Activated CD4-positive, alpha-beta T cell treated with anti-CD3 and anti-CD28 coated beads for 1 hour (primary cell): ENCODE results near the gene GALNT9.
"Not testable (repeated sequence)": the region's sequence is repeated elsewhere in the genome, so short reads cannot be mapped to it uniquely, and the experiment has no call there.

ENCODE experiments used
- DNase-seq: peaks from one replicate; pipeline ENCODE4 v3.0.0-alpha.2; 2020

Gene GALNT9

DNA sequence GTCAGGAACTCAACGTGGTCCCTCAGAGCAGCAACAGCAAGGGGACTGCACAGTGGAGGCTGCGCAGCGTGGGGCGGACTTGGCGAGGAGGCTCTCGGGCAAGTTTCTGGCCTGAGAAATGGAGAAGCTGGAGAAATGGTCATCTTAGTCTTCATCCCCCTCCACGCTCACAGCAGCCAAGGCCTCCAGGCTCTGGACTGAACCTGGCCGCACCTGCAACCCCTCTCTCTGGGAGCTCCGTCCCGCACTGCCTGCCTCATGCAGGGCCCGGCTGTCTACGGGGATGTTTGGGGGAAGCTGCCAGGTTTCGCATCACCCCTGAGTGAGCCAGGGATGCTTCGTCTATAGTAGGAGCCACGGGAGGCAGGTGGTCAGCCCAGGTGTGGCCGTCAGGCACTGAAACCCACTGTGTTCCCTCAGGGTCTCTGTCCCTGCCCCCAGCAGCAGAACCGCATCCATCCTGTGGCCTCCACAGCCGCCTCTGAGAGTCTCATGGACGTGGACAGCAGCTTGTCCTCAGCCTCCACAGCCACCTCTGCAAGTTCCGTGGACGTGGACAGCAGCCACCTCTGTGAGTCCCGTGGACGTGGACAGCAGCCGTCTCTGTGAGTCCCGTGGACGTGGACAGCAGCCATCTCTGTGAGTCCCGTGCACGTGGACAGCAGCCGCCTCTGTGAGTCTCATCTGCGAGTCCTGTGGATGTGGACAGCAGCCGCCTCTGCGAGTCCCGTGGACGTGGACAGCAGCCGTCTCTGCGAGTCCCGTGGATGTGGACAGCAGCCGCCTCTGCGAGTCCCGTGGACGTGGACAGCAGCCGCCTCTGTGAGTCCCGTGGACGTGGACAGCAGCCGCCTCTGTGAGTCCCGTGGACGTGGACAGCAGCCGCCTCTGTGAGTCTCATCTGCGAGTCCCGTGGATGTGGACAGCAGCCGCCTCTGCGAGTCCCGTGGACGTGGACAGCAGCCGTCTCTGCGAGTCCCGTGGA lies 29.1 kb upstream of the GALNT9 start:
- DNase-seq = not testable (repeated sequence)

DNA sequence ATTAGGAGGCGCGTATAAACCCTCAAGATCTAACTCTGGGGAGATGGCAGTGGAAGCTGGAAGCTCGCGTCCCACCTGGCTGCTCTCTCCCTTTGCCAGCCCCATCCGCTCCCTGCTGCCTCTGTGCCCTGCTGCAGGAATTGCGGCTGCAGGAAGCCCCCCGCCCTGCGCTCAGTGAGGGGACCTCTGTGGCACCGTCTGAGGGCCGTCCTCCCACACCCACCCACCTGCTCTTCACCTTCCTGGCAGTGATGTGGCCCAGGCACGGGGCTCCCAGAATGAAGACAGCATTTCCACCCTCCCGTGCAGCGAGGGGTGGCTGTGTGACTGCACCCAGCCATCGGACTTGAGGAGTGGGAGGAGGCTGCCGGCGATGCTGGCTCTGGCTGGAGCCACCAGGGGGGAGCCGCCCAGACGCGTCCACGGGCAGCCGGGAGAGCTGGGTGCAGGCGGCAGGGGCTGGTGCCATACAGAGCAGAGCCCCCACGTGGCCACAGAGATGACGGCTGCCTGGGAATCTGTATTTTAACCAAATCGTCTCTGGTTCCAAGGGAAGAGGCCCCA lies 28.3 kb upstream of the GALNT9 start:
- no peak for DNase-seq

DNA sequence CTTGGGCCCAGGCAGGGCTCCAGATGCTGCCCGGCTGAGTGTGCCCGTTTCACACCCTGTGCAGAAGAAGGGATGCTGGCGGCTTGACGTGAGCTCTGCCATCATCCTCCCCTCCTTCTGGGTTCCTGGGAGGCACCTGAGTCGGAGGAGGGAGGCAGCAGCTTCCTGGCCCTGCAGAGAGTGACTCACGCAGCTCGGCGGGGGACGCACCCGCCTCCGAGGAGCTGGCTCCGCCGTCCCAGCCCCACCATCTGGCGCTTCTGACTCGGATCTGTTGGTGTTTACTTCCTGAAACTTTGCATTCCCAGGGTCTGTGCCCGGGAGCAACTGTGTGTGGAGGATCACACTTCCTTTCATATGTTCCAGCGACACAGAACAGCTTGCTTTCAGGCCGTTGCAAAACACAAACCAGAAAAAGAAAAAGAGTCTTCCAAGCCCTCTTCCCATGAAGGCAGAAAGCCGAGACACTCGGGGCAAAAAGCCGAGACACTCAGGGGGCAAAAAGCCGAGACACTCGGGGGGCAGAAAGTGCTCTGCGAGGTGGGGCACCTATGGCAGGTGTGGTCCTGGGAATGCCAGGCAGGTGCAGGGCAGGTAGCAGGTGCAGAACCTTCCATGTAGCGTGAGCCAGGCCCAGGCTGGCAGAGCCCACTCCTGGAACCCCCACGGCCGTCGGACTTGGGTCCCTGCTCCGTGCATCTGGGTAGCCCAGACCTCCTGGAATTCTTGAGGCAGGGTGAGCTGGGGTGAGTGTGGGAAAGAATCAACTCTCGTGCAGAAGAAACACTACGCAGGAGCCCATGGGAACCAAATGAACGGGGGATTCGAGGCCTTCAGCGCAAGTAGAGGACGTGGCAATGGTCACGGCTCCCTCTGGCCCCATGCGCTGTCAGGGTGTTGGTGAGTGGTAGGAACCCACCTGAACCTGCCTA lies 27.6 kb upstream of the GALNT9 start:
- DNase-seq = no peak

DNA sequence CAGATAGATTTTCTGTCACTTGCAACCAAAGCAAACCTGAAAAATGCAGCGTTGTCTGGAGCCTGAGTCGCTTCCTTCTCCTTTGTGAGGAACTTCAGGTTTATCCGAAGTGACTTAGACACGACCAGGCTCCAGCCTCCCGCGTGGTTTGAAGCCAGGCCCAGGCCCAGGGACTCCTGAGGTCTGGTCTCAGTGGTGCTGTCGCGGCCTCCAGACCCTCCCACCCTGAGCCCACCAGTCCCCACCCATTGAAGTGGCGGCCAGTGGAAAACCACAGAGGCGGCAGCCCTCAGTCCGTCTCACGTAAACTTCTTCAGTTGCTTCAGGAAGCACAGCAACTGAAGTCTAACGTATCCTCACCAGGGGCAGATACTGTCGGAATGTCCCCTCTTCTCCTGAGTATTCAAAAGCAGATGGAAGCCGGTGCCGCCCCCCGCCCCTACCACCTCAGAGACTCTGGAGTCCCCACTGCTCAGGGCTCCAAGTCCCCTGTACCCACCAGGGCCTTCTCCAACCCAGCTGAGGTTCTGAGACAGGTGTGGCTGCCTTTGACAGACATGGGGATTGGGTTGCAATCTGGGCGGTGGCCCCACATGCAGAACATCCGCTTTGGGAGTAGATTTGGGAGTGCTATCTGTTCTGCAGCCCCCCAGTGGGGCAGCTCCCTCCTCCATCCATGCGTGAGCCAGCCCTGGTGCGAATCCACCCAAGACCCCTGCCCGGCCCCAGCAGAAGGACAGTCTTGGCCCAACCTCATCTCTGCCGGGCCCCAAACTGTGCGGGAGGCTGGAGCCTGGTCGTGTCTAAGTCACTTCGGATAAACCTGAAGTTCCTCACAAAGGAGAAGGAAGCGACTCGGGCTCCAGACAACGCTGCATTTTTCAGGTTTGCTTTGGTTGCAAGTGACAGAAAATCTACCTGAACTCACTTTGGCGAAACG lies 26.6 kb upstream of the GALNT9 start:
- no peak for DNase-seq

DNA sequence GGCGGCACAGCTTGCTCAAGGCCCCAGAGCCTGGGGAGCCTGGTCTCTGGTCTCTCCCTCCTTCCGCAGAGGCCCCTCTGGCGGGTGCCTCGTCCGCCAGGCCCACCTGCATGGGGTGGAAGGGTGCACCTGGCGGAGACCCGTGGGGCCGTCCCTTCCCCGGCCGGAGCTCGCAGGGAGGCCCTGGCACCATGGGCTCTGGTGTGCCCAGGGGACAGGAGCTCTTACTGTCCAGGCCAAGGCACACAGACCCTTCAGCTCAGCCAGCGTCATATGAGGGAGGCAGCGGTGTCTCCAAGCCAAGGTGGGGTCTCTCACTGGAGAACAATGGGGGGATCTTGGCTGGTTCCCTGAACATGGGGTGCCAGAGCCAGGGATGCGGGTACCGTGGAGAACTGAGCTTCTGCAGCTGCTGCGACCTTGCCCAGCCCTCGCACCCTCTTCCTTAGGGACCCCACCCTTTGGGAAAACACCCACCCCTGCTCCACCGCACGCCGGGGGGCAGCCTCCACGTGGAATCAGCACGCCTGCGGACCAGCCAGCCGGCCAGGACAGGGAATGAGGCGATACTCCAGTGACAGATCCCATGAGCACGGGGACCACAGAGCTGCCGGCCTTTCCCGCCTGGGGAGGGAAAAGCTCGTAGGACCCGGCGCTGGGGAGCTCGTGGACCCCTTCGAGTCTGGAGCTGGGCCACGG lies 25.7 kb upstream of the GALNT9 start:
- DNase-seq = no peak

DNA sequence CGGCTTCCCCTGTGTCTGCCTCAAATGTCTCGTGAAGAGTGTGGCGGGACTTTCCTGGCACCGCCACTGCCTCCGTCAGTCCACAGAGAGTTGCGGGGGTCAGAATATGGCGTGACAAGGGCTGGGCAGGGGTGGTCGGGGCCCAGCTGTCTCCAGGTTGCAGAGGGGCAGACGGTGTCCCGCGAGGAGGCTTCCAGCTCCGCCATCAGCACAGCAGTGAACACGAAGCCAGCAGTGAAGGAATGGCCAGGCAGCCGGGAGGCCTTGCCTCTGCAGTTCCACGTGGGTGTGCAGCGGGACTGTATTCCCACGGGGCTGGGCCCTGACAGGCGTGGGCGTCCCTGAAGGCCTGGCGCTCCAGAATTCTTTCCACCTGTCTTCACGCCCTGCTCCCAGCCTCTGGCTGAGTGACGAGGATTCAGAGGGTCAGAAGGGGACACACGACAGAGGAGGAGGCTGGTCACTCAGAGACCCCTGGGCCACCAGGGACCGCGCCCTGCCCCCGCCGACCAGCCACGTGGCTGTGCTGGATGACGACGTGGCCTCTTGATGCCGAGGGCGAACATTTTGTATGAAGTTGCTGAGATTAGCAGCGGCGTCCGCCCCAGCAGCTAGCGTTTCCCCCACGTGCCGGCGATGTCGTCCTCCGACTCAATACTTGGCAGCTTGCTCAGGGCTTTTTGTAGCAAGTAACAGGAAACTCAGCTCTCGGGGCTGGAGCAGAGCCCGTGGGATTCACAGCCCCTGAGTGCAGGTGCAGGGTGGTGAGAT lies 25.0 kb upstream of the GALNT9 start:
- DNase-seq = no peak

DNA sequence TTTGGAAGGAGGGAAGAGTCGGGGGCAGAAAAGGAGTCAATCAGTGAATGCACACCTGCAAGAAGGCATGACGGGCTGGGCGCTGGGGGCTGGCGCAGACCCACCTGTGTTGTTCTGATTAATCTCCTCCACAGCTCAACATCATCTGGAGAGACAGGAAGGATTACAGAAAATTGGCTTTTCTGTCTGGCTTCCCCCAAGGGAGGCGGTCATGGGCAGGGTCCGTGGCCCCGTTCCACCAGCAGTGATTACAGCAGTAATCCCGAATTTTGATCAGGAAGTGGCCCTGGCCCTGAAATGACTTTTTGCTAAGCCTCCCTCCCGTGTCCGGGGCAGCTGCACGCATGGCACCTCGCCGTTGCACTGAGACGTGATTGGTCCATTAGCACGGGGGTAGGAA lies 24.4 kb upstream of the GALNT9 start:
- DNase-seq = no peak

DNA sequence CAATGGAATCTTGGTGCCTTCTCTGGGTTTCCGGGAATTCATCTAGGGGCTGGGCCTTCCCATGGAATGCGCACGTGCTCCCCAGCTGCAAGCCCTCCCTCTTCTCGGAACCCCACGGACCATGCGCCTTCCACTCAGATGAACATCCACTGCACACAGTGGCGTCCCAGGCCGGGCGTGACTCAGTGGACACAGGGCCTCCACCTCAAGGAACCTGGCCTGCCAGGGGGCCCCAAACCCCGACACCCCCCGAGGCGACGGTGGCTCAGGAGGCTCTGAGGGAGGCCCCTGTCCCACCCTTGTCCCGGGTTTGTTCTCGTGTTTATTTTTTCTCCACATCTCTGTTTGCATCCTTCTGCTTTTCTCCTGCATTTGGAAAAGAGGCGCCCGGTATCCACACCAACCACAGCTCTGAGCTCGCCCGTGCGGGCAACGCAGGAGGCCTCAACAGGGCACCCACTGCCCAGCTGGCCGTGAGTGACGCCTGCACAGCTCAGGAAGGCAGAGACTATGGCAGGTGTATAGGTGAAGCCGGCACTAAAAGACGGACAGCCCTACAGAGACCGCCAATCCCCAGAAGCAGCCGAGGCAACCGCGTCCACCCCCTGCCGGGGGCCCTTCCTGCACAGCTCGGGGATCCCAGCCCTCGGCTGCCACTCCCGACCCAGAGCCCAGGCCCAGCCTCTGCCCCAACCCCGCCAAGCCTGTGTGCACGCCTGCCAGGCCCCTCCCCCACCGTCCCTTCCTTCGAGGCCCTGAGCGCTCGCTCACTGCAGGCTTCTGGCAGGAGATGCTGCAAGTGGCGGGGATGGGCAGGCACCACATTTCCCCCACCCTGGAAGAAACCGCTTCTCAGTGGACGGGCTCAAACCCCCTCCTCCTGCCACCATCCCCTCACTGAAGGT lies 23.8 kb upstream of the GALNT9 start:
- DNase-seq = no peak

DNA sequence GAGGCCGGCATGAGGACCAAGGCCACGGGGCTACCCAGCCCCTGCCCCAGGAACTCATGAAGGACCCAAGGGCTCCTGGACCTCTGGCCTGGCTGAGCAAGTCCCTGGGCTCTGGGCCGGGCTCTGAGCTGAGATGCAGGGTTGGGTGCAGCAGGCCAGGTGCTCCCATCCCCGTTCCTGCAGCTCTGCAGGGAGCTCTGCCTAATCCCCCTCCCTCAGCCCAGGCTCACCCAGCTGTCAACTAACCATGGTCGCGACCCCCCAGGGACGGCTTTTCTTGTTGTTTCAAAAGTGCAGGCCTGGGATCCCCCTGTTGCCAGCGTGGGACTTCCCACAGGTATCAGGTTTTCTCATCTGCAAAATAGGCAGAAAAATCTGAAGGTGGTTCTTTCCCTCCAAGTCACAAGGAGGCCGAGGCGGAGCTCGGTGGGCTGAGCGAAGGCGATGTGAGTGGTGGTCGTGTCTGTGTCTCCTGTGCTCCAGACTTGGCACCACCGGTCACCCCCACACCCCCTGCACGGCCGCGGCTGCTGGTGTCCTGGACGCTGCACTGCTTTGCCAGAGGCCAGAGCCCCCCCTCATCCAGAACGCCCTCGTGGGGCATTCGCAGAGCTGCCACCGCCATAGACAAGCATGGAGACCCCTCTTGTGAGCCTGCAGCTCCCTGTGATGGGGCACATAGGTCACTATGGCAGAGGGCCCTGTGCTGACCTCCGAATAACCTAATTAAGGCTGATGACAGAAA lies 22.5 kb upstream of the GALNT9 start:
- DNase-seq = no peak

DNA sequence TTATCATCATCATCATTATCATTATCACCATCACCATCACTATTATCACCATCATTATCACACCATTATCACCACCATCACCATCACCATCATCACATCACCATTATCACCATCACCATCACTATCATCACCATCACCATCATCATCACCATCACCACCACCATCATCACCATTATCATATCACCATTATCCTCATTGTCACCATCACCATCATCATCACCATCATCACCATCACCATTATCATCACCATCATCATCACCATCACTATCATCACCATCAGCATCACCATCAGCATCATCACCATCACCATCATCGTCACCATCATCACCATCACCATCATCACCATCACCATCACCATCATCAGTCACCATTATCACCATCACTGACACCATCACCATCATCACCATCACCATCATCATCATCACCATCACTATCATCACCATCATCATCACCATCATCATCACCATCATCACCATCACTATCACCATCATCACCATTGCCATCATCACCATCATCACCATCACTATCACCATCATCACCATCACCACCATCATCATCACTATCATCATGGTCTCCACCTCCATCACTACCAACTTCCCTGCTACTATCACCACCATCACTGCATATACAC lies 20.2 kb upstream of the GALNT9 start:
- no peak for DNase-seq

DNA sequence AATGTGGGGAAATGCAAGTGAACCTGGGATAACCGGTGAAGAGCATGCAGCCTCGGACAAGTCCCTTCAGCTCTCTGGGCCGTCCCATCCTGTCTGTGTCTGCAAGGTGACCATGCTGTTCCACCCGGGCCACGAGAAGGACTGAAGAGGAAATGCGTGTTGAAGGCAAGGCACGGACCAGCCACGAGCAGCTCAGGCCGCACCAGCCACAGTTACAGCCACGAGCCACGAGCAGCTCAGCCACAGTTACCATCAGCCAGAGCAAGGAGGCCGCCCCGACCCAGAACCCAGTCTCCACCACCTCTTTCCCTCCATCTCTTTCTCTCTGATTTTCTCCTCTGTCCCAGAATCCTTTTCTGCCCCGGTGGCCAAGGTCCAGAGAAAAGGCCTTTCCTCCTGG lies 18.8 kb upstream of the GALNT9 start:
- no peak for DNase-seq

DNA sequence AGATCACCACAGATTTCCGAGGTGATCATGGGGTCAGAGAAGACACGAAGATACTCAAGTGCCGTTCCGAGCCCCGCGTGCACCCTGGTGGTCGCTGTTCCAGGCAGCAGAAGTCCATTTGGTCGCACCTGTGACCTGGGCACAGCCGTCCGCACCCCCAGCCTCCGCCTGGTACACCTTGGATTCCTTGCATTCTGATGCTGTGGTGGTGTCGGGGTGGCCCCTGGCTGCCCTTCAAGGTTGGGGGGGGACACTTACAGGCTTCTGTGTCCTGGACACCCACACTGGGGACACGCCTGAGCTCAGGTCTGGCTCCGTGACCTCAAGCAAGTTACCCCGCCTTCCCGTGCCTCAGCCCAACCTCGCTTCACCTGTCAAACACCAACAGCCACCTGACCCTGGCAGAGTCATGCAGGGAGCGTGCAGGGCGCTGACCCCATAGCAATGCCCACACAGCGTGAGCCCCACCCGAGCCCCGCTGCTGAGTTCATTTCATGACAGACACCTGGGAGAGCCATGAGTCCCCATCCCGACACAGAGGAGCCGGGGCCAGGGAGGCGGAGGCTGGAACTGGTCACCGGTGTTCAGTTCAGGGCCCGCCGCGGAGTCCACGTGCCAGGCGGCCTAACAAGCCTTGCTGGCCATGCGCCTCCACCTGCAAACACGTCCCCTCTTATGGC lies 17.9 kb upstream of the GALNT9 start:
- DNase-seq = no peak

DNA sequence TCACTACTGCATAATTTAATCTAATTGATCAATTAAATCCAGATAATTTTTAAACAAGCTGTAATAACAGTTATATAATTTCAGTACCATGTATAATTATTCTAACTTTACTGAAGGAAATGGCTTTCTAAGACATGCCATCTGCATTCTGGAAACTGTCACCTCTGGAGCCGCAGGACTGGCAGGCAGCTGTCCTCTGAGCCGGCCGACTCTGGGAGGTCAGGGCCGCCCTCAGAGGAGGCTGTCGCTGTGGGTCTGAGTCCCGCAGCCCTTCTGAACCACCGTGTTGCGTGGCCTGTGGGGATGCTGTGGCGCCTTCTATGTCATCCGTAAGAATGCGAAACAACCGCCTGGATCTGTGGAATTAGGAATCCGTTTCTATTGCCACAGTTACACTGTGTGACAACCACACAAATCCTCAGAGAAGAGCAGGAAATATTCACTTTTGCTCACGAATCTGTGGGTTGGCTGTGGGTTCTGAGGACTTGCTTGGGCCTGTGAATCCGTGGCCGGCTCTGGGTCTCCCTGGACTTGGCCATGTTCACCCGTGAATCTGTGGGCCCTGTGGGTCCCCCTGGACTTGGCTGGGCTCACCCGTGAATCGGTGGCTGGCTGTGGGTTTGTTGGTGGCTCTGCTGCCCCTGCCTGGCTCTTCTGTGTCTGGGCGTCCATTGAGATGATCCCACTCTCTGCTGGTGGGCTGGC lies 17.2 kb upstream of the GALNT9 start:
- no peak for DNase-seq

DNA sequence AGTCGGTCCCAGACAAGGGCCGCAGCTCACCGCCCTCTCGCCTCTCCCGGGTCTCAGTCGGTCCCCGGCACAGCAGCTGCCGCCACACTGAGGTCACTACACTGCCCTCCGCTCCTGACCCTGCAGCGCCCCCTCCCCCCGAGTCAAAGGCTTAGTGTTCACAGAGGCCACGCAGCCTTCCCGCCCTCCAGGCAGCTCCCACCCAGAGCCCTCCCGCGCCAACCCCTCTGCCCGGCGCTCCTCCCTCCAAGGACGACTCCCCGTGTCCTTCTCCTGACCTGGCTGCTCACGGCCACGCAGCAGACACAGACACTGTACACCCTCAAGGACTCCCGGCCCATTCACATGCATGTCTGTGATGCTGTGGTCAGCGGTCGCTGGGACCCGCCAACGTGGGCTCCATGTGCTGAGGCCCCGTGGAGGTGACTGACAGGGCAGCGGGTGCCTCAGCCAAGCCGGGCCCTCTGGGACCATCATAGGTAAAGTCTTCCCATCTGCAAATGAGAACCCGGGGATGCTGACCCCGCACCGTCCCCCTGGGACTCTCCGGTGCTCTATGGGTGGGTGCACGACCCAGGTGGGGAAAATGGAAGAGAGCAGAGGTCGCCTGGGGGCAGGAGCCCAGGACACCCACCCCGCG lies 16.3 kb upstream of the GALNT9 start:
- no peak for DNase-seq

DNA sequence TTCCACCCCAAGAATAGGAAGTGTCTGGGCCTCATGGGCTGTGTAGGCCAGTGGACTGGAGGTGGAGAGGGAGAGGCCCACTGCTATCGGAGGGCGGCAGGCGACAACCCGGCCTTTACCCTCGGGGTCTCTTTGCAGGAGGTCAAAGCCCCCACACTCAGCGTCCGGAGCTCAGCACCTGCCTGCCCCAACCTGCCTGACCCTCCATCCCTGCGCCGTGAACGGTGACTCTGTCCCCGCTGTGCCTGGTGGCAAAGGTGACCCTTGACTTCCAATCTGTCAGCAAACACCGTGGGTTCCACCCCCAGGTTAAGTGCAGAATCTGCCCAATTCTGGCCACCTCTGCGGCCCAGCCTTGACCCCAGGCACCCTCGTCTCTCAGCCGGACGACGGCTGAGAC lies 15.7 kb upstream of the GALNT9 start:
- no peak for DNase-seq

DNA sequence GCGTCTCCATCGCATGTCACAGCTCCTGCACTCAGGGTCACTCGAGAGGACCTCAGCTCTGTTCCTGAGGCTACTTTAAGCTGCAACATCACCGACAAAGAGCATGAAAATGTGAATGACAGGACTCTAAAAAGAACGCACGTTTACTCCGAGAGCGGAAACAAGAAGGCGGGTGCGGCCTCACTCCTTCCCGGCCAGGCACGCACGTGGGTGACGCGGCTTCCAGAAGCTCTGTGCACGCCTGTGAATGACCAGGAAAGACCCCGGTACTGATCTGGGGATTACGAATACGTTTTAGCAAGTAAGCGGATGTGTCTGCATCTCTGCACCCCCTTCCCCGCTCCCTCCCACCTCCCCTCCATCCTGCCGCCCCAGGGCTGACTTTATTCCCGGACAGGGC lies 15.2 kb upstream of the GALNT9 start:
- DNase-seq = no peak

DNA sequence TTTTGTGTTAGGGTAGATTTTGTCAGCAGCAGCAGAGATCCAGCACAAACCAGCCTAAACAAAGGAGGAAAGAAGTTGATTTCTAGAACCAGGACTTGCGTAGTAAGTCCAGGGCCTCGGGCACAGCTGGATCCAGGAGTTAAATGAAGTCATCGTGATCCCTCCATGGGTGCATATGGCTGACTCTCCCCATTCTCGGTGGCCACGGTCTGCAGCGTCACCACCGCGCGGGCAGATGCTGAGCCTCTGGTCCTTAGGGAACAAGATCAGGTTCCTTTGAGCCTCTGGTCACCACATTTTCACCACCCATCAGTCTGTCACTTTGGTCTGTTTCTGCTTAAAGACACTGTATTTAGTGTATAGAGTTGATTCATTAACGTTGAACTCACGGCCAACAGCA lies 14.8 kb upstream of the GALNT9 start:
- no peak for DNase-seq
